Ectodermal cell (in vitro differentiated cells): ENCODE data around the gene MIPOL1.

Source experiments
- H3K27ac ChIP-seq: 2 replicates; pipeline ENCODE4 v1.7.0; 2013; ENCODE audit warnings: mild to moderate bottlenecking, low read depth, low read length; ENCODE audit not compliant: insufficient read depth, poor library complexity, severe bottlenecking
- H3K27me3 ChIP-seq: 2 replicates; pipeline ENCODE4 v1.7.0; 2013; ENCODE audit warnings: mild to moderate bottlenecking, low read length; ENCODE audit not compliant: insufficient read depth, control insufficient read depth, poor library complexity, severe bottlenecking
- H3K36me3 ChIP-seq: one replicate; pipeline ENCODE4 v1.7.0; 2013; ENCODE audit warnings: low read length; ENCODE audit not compliant: control insufficient read depth, insufficient read depth
- H3K4me1 ChIP-seq: one replicate; pipeline ENCODE4 v1.7.0; 2013; ENCODE audit warnings: low read length; ENCODE audit not compliant: control insufficient read depth, insufficient read depth
- H3K4me3 ChIP-seq: 2 replicates; pipeline ENCODE4 v1.7.0; 2013; ENCODE audit warnings: low read depth, low read length, control low read depth; ENCODE audit not compliant: insufficient read depth
- H3K9me3 ChIP-seq: 2 replicates; pipeline ENCODE4 v1.7.0; 2013; ENCODE audit warnings: mild to moderate bottlenecking, low read length, moderate library complexity; ENCODE audit not compliant: control insufficient read depth
- whole genome bisulfite sequencing, 2 experiments: methylation state at CpG; one replicate each; pipeline ENCODE4 v1.1.7; 2013; ENCODE audit warnings: missing lambda C conversion rate in 2 of 2; 5-methylcytosine and 5-hydroxymethylcytosine counted together

MIPOL1 gene

DNA sequence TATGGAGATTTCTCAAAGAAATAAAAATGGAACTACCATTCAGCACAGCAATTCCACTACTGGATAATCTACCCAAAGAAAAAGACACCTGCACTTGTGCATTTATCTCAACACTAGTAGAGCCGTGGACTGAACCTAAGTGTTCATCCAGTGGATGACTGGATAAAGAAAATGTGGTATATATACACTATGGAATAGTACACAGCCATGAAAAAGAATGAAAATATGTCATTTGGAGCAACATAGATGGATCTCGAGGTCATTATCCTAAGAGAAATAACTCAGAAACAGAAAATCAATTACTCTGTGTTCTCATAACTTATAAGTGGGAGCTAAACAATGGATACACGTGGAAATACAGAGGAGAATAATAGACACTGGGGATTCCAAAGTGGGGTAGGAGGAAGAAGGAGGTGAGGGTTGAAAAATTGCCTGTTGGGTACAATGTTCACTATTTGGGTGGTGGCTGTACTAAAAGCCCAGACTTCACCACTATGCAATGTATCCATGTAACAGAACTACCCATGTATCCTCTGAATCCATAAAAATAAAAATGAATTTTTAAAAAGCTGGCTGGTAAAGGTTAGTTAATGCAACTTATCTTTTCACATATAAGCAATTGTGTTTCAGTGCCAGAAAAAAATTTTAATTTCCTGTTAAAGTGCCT lies 266.6 kb downstream of the MIPOL1 start:
- no peak overlapping the region for H3K27ac ChIP-seq
- no peaks in the 10 kb centered on the region for H3K36me3 ChIP-seq
- no peaks in the 10 kb centered on the region for H3K27me3 ChIP-seq
- no peaks in the 10 kb centered on the region for H3K9me3 ChIP-seq
- no peak overlapping the region for H3K4me3 ChIP-seq
- WGBS, 2 experiments: 92 to 93% methylated on average over 3 of the region's 3 CpGs
- no peaks in the 10 kb centered on the region for H3K4me1 ChIP-seq

DNA sequence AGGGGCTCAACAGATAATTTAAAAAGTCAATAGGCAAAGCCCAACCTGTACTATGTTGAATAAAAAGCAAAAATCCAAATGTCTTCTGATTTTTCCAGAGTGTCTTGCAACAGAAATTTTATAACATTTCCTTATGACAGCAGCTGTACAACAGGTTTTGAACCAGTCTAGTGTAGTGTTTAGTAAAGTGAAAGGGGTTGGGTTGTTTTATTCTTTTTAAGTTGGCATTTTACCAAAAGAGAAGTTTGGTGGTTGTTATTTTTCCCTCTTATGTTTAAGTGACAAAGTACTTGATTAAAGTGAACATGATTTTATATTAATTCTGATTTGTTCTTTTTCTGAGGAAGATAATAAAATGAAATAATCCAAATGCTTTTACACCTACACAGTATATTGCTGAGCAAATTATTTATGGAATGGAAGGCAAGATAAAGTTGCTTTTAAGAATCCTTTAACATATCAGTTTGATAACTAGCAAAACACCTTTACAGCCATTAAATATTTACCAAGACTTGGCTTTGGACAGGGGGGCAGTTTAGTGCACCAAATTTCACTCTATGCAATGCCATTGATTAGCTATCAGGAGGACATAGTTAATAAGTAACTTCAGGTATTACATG lies 268.4 kb downstream of the MIPOL1 start:
- Histone ChIP-seq H3K27me3 (no peaks in the 10 kb centered on the region), H3K36me3 (no peaks in the 10 kb centered on the region), H3K9me3 (no peaks in the 10 kb centered on the region), H3K27ac (no peak overlapping the region), H3K4me1 (no peaks in the 10 kb centered on the region), H3K4me3 (no peak overlapping the region)

- no peaks in the 10 kb centered on the region for H3K36me3 ChIP-seq
- no peak overlapping the region for H3K4me3 ChIP-seq
- no peak overlapping the region for H3K27ac ChIP-seq
- 93 to 98% methylated on average over 2 of the region's 2 CpGs for WGBS, 2 experiments
- H3K27me3 ChIP-seq: no peaks in the 10 kb centered on the region
- H3K9me3 ChIP-seq: no peaks in the 10 kb centered on the region
- H3K4me1 ChIP-seq: no peaks in the 10 kb centered on the region
Observed at GRCh38 chr14:37466623-37467088, 268.9 kb downstream of the MIPOL1 start.

DNA sequence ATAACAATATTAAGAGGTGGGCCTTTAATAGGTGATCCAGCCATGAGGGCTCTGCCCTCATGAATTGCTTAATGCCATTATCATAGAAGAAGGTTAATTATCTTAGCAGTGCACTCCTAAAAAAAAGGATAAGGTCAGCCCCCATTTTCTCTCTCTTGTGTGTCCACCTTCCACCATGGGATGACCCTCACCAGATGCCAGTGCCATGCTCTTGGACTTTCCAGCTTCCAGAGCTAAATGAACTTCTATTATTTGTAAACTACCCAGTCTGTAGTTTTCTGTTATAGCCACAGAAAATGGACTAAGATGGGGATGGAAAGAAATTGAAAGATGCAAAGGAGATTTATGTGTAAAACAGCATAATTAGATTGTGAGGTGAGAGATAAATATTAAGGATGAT lies 271.9 kb downstream of the MIPOL1 start:
- Histone ChIP-seq H3K36me3 (no peaks in the 10 kb centered on the region), H3K4me3 (no peak overlapping the region), H3K27me3 (no peaks in the 10 kb centered on the region), H3K9me3 (no peaks in the 10 kb centered on the region), H3K27ac (no peak overlapping the region), H3K4me1 (no peaks in the 10 kb centered on the region)

GRCh38 chr14:37470251-37470650 lies 272.5 kb downstream of the MIPOL1 start:
- 95 to 96% methylated on average over 7 of the region's 7 CpGs for WGBS, 2 experiments
- Histone ChIP-seq H3K9me3 (no peaks in the 10 kb centered on the region), H3K36me3 (no peaks in the 10 kb centered on the region), H3K4me3 (no peak overlapping the region), H3K27me3 (no peaks in the 10 kb centered on the region), H3K4me1 (no peaks in the 10 kb centered on the region), H3K27ac (no peak overlapping the region)

DNA sequence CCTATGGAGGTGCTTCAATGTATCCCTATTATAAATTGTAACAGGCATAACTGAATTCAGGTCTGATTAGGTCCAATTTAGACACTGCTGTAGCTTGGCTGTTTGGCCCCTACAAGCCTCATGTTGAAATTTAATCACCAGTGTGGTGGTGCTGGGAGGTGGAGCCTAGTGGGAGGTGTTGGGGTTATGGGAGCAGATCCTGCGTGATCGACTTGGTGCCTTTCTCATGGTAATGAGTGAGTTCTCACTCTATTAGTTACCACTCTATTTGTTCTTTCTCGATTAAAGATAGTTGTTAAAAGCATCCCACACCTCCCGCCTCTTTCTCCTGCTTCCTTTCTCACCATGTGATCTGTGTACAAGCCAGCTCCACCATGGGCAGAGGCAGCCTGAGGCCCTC lies 275.2 kb downstream of the MIPOL1 start:
- H3K36me3 ChIP-seq: no peaks in the 10 kb centered on the region
- H3K4me3 ChIP-seq: no peak overlapping the region
- H3K4me1 ChIP-seq: no peaks in the 10 kb centered on the region
- H3K27me3 ChIP-seq: no peaks in the 10 kb centered on the region
- H3K9me3 ChIP-seq: no peaks in the 10 kb centered on the region
- WGBS, 2 experiments: 71% methylated on average over 2 to 4 of the region's 4 CpGs
- no peak overlapping the region for H3K27ac ChIP-seq

DNA sequence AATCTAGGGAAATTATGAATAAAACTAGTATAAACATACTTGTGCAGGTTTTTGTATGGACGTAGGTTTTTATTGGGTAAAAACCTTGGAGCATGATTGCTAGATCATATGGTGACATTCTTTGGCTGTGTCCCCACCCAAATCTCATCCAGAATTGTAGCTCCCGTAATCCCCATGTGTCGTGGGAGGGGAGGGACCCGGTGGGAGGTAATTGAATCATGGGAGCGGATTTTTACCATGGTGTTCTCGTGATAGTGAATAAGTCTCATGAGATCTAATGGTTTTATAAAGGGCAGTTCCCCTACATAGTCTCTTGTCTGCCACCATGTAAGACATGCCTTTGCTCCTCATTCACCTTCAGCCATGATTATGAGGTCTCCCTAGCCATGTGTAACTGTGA lies 276.5 kb downstream of the MIPOL1 start:
- H3K9me3 ChIP-seq: no peaks in the 10 kb centered on the region
- H3K27ac ChIP-seq: no peak overlapping the region
- WGBS, 2 experiments: 93 to 96% methylated on average over 6 of the region's 6 CpGs
- no peak overlapping the region for H3K4me3 ChIP-seq
- no peaks in the 10 kb centered on the region for H3K36me3 ChIP-seq
- H3K27me3 ChIP-seq: no peaks in the 10 kb centered on the region
- H3K4me1 ChIP-seq: no peaks in the 10 kb centered on the region

- Histone ChIP-seq H3K9me3 (no peaks in the 10 kb centered on the region), H3K4me3 (no peak overlapping the region), H3K27ac (no peak overlapping the region), H3K27me3 (no peaks in the 10 kb centered on the region), H3K4me1 (no peaks in the 10 kb centered on the region), H3K36me3 (no peaks in the 10 kb centered on the region)
- WGBS, 2 experiments: 93 to 95% methylated on average over 3 of the region's 3 CpGs
Observed at GRCh38 chr14:37480446-37481290, 282.9 kb downstream of the MIPOL1 start.

- H3K36me3 ChIP-seq: no peaks in the 10 kb centered on the region
- no peaks in the 10 kb centered on the region for H3K27me3 ChIP-seq
- 75 to 100% methylated on average over 1 of the region's 1 CpG for WGBS, 2 experiments
- no peaks in the 10 kb centered on the region for H3K4me1 ChIP-seq
- no peak overlapping the region for H3K4me3 ChIP-seq
- no peak overlapping the region for H3K27ac ChIP-seq
- no peaks in the 10 kb centered on the region for H3K9me3 ChIP-seq
Observed at GRCh38 chr14:37482428-37482827, 284.7 kb downstream of the MIPOL1 start.

- no peaks in the 10 kb centered on the region for H3K27me3 ChIP-seq
- no peaks in the 10 kb centered on the region for H3K36me3 ChIP-seq
- no peaks in the 10 kb centered on the region for H3K9me3 ChIP-seq
- WGBS, 2 experiments: 93 to 94% methylated on average over 4 of the region's 4 CpGs
- H3K4me1 ChIP-seq: no peaks in the 10 kb centered on the region
- H3K27ac ChIP-seq: no peak overlapping the region
- H3K4me3 ChIP-seq: no peak overlapping the region
Observed at GRCh38 chr14:37483672-37484071, 285.9 kb downstream of the MIPOL1 start.
